ENCODE data around the gene ACSS2. TPM values are rescaled to one million over a fixed set of nuclear protein-coding genes. Genes with fewer than 3 reads are reported as not detected.

Gene ACSS2
- total RNA-seq, 1 donor from 2014 or later = 44.8 TPM

DNA sequence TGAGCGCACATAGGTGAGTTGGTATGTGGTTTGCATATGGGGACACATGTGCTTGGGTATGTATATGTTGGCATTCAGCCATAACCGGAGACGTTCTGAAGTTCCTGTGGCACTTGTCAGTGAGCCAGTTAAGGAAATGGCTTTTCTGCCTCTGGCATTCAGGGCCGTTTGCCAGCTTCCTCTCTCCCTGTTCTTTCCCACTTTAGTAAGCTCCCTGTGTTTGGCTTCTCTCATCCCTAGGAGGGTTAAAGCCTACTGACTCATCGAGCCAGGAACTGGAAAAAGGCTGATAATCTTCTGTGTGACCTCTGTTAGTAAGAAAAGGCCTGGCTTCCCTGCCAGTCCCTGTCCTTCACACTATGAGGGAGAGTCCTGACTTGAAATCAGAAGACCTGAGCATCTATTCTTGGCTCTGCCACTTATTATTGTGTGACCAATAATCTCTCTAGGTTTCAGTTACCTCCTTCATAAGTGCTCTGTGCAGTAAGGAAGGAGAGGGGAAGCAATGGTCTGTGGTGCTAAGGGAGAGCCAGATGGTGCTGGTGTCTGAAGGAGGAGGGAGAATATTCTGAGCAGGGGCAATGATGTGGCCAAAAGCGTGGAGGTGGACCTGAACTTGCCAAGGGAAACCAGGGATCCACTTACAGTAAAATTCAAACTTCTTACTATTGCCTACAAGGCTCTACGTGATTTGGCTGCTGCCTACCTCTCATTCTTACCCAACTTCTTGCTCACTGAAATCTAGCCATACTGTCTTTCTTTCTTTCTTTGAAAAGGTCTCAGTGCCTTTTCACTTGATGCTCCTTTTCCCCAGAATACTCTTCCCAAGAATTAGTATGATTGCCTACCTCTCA, 31.4 kb downstream of the ACSS2 start:
- peaks cover 25% of the 10 kb centered on the region for H3K36me3 Mint-ChIP-seq (ENCODE audit: low read depth)
- H3K4me3 Mint-ChIP-seq = no peak overlapping the region
- intact Hi-C loops (cut with micrococcal nuclease) = no loop called here
- no peaks in the 10 kb centered on the region for H3K27me3 Mint-ChIP-seq
- H3K27ac Mint-ChIP-seq = peak overlapping the region; percentile 76
- DNase-seq = no peak
- peaks cover 11% of the 10 kb centered on the region for H3K4me1 Mint-ChIP-seq
- H3K9me3 Mint-ChIP-seq = peaks cover 1% of the 10 kb centered on the region

DNA sequence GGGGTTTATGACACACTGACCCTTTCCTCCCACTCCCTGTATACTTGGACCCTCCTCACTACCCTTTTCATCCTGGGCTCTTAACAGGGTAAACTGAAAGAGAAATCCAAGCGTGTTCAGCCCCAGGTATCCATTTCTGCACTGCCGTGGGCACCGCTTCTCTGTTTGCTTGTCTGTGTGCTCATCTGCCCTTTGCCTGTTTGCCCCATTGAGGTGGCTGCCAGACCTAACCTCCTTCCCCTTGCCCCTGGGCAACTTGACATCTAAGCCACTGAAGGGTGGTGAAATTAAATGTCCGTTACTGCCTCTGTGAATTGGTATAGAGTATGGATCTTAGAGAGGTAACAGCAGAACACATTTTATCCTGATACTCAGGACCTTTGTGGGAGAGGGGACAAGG, 38.7 kb downstream of the ACSS2 start:
- Mint-ChIP-seq H3K36me3 (ENCODE audit: low read depth) (peaks cover 59% of the 10 kb centered on the region), H3K27me3 (no peaks in the 10 kb centered on the region), H3K27ac (peak overlapping the region; percentile 39), H3K4me3 (no peak overlapping the region), H3K4me1 (peaks cover 43% of the 10 kb centered on the region), H3K9me3 (peaks cover 6% of the 10 kb centered on the region)
- intact Hi-C loops (cut with micrococcal nuclease) = no loop called here
- no peak for DNase-seq

DNA sequence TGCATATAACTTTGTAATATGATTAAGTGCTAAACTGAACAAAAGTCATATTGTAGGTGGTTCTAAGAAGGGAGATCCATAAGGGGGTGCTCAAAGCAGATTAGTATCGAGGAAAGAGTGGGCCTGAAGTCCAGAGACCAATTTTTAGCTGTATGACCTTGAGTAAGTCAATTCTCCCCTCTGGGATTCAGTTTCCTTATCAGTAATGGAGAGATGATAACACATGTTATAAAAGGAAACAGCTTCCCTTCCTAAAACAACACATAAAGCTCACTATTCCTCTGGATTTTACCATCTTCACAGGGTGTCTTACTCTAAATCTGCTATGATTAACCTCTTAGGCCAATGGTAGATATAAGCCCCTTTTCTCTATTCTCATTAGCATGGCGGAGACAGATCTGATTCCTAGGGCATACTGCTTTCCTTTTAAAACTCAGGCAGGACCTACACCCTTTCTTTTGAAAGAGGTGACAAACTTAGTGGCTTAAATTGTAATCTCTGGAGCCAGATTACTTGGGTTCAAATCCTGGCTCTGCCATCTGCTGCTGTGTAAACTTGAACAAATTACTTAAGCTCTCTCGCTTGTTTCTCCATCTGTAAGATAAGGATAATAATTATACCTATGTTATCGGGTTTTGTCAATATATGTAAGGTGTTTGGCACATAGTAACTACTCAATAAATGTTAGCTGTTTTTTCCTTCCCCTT, 39.5 kb downstream of the ACSS2 start:
- no peak for DNase-seq
- H3K27me3 Mint-ChIP-seq = no peaks in the 10 kb centered on the region
- peak overlapping the region; percentile 65 for H3K27ac Mint-ChIP-seq
- intact Hi-C loops (cut with micrococcal nuclease) = no loop called here
- H3K9me3 Mint-ChIP-seq = peaks cover 8% of the 10 kb centered on the region
- no peak overlapping the region for H3K4me3 Mint-ChIP-seq
- H3K36me3 Mint-ChIP-seq (ENCODE audit: low read depth) = peaks cover 67% of the 10 kb centered on the region
- peaks cover 50% of the 10 kb centered on the region for H3K4me1 Mint-ChIP-seq

DNA sequence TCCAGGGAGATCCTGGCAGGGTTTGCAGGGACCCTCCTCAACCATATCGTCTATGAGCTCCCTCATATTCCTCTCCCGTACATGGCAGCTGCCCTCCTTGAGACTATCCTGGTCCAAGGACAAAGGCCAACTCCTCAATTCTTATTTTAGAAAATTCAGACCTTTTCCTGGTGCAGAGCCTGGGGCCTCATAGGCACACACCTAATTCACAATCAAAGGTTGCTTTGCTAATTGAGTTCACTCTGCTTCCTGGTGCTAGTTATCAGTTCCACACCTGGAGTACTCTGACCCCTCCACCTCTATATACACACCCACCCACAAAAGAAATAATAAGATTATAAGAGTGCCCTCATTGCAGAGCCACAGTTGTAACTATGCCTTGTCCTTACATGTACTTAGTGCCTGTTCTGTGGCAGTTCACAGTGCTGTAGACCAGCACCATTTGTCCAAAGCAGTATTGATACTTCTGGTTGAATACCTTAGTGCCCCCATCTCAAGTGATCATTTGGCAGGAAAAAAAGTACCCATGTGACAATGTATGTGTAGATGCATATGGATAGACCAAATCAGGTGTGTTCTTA, 40.5 kb downstream of the ACSS2 start:
- Mint-ChIP-seq H3K27me3 (no peaks in the 10 kb centered on the region), H3K4me3 (no peak overlapping the region), H3K36me3 (ENCODE audit: low read depth) (peaks cover 72% of the 10 kb centered on the region), H3K27ac (peak overlapping the region; percentile 15), H3K9me3 (peaks cover 8% of the 10 kb centered on the region), H3K4me1 (peaks cover 53% of the 10 kb centered on the region)
- intact Hi-C loops (cut with micrococcal nuclease) = no loop called here
- DNase-seq = no peak

DNA sequence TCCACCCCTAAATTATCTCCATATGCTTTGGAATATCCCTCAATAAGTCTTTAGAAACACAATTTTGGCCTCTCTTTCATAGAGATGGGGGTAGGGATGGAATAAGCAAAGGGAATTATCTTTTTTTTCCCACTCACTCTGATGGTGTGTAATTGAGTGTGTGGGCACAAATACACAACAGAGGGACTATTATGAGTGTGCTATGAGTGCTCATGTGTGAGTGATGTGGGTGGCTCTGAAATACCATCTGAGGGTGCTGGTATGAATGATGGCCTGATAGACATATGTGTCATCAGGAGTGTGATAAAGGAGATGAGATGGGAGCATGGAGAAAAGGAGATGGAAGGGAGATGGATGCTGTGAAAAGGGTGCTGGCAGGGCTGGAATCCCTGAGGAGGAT, 43.6 kb downstream of the ACSS2 start:
- intact Hi-C loops (cut with micrococcal nuclease) = no loop called here
- Mint-ChIP-seq H3K4me1 (peaks cover 49% of the 10 kb centered on the region), H3K36me3 (ENCODE audit: low read depth) (peaks cover 58% of the 10 kb centered on the region), H3K27ac (peak overlapping the region; percentile 6), H3K27me3 (no peaks in the 10 kb centered on the region), H3K4me3 (no peak overlapping the region), H3K9me3 (peaks cover 4% of the 10 kb centered on the region)
- DNase-seq = no peak

DNA sequence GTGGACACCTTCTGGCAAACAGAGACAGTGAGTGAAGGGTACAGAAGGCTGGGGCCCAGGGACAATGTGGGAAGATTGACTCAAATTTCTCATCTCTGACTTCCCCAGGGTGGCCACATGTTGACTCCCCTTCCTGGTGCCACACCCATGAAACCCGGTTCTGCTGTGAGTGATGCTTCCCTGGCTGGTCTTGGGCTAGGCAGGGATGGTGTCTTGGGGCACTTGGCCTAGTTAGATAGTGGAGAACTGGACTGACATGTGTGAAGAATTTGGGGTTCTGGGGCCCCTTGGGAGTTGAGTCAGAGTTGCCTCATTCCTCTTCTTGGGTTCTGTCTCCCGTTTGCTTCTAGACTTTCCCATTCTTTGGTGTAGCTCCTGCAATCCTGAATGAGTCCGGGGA, 45.0 kb downstream of the ACSS2 start:
- Mint-ChIP-seq H3K4me3 (no peak overlapping the region), H3K27me3 (no peaks in the 10 kb centered on the region), H3K36me3 (ENCODE audit: low read depth) (peaks cover 58% of the 10 kb centered on the region), H3K27ac (no peak overlapping the region), H3K9me3 (peaks cover 4% of the 10 kb centered on the region), H3K4me1 (peaks cover 47% of the 10 kb centered on the region)
- intact Hi-C loops (cut with micrococcal nuclease) = no loop called here
- DNase-seq = no peak

DNA sequence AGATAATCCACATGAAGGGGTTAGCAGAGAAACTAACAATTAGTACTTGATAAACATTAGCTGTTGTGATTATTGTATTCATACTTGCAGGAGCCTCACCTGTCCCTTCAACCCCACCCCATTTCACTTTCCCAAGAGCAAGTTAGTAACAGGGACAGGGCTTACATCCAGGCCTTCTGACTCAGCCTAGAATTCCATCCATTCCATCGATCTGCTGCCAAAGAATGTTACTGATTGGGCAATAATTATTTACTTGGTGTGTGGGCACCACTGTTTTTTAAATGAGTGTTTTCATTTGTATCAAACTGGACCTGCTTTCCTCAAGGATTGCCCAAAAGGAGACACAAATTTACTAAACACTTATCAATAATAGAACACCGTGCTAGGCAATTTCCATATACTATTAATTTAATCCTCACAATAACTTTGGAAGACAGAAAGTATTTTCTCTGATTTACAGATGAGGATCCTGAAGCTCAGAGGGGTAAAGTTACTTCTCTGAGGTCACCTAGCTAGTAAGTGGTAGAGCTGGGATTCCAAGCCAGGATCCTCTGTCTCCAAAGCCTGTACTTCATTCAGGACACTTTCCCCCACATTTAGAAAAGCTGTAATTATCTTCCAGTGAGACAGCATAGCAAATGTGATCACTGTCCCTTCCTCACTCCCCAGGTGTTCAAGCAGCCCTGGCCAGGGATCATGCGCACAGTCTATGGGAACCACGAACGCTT, 46.4 kb downstream of the ACSS2 start:
- no peaks in the 10 kb centered on the region for H3K27me3 Mint-ChIP-seq
- H3K4me1 Mint-ChIP-seq = peaks cover 38% of the 10 kb centered on the region
- H3K4me3 Mint-ChIP-seq = no peak overlapping the region
- DNase-seq = no peak
- intact Hi-C loops (cut with micrococcal nuclease) = no loop called here
- H3K36me3 Mint-ChIP-seq (ENCODE audit: low read depth) = peaks cover 59% of the 10 kb centered on the region
- peaks cover 4% of the 10 kb centered on the region for H3K9me3 Mint-ChIP-seq
- no peak overlapping the region for H3K27ac Mint-ChIP-seq

DNA sequence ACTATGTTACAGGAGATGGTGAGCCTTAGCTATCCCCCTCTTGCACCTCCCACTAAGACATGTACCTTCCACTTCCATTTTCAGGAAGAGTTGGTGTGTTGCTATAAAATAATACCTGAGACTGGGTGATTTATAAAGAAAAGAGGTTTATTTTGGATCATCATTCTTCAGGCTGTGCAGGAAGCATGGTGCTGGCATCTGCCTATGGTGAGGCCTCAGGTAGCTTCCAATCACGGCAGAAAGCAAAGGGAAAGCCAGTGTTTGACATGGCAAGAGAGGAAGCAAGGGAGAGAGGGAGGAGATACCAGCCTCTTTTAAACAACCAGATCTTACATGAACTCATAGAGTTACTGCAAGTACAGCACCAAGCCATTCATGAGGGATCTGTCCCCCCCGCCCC, 47.0 kb downstream of the ACSS2 start:
- intact Hi-C loops (cut with micrococcal nuclease) = no loop called here
- Mint-ChIP-seq H3K27ac (no peak overlapping the region), H3K9me3 (peaks cover 4% of the 10 kb centered on the region), H3K36me3 (ENCODE audit: low read depth) (peaks cover 60% of the 10 kb centered on the region), H3K27me3 (no peaks in the 10 kb centered on the region), H3K4me3 (no peak overlapping the region), H3K4me1 (peaks cover 32% of the 10 kb centered on the region)
- DNase-seq = no peak

DNA sequence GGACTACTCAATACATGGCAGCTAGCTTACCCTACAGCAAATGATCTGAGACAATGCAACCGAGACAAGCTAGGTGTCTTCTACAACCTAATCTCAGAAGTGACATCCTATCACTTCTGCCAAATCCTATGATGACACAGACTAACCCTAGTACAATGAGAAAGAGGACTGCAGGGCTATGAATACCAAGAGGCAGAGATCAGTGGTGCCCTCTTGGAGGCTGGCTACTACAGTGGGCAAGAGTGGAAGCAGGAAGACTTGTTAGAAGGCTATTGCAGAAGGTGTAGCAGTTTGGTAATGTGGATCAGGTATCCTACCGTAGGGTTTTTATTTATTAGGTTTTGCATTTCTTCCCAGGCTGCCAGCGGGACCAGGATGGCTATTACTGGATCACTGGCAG, 48.9 kb downstream of the ACSS2 start:
- Mint-ChIP-seq H3K9me3 (no peaks in the 10 kb centered on the region), H3K4me3 (no peak overlapping the region), H3K27me3 (no peaks in the 10 kb centered on the region), H3K4me1 (peaks cover 16% of the 10 kb centered on the region), H3K36me3 (ENCODE audit: low read depth) (peaks cover 58% of the 10 kb centered on the region), H3K27ac (peak overlapping the region; percentile 1)
- DNase-seq = no peak
- intact Hi-C loops (cut with micrococcal nuclease) = no loop called here

DNA sequence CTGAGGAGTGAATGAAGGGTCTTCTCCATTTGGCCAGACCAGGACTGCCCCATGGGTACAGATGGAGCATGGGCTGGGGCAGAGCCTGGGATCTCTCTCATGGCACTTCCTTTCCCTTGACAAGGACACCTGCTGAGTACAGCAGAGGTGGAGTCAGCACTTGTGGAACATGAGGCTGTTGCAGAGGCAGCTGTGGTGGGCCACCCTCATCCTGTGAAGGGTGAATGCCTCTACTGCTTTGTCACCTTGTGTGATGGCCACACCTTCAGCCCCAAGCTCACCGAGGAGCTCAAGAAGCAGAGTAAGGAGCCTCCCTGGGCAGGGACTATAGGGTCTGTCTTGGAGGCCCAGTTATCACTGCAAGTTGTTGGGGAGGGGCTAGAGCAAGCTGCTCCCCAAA, 49.6 kb downstream of the ACSS2 start:
- H3K27me3 Mint-ChIP-seq = no peaks in the 10 kb centered on the region
- peaks cover 11% of the 10 kb centered on the region for H3K4me1 Mint-ChIP-seq
- DNase-seq = no peak
- intact Hi-C loops (cut with micrococcal nuclease) = no loop called here
- no peak overlapping the region for H3K4me3 Mint-ChIP-seq
- H3K9me3 Mint-ChIP-seq = no peaks in the 10 kb centered on the region
- no peak overlapping the region for H3K27ac Mint-ChIP-seq
- H3K36me3 Mint-ChIP-seq (ENCODE audit: low read depth) = peaks cover 58% of the 10 kb centered on the region

DNA sequence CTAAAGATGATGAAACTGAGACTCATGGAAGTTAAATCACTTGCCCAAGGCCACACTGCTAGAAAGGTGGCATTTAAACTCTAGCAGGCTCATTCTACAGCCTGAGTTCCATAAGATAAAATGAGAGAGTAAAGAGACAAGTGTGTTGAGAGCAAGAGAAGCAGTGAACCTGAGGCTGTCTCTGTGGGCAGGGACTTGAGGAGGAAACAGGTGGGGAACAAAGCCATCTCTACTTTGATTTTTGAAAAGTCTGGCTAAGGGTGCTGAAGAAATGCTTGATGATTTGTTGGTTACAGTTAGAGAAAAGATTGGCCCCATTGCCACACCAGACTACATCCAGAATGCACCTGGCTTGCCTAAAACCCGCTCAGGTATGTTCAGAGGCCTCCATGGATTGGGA, 50.2 kb downstream of the ACSS2 start:
- Mint-ChIP-seq H3K9me3 (no peaks in the 10 kb centered on the region), H3K27me3 (no peaks in the 10 kb centered on the region), H3K4me3 (no peak overlapping the region), H3K36me3 (ENCODE audit: low read depth) (peaks cover 53% of the 10 kb centered on the region), H3K27ac (peak overlapping the region; percentile 5), H3K4me1 (peaks cover 9% of the 10 kb centered on the region)
- DNase-seq = no peak
- intact Hi-C loops (cut with micrococcal nuclease) = no loop called here

DNA sequence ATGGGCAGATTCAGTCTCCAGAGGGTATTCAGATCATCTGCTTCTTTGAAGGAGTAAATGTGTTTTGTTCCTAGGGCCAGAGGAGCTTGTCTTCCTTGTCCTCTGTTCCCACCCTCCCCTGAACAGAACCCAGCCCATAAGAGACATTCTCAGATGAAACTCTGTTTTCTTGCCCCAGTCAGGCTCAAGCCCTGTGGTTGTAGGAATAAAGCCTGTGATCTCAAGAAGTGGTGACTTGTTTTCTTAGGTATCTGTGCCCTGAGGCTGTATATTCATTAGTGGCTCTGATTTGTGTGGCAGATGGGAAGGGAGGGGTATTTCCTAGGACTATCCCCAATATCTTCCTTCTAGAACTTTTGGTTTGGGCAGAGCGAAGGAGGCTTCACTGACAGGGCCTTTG, 51.3 kb downstream of the ACSS2 start:
- no peak overlapping the region for H3K4me3 Mint-ChIP-seq
- DNase-seq = no peak
- no peaks in the 10 kb centered on the region for H3K9me3 Mint-ChIP-seq
- H3K4me1 Mint-ChIP-seq = peaks cover 8% of the 10 kb centered on the region
- peaks cover 57% of the 10 kb centered on the region for H3K36me3 Mint-ChIP-seq (ENCODE audit: low read depth)
- intact Hi-C loops (cut with micrococcal nuclease) = no loop called here
- H3K27me3 Mint-ChIP-seq = no peaks in the 10 kb centered on the region
- no peak overlapping the region for H3K27ac Mint-ChIP-seq

DNA sequence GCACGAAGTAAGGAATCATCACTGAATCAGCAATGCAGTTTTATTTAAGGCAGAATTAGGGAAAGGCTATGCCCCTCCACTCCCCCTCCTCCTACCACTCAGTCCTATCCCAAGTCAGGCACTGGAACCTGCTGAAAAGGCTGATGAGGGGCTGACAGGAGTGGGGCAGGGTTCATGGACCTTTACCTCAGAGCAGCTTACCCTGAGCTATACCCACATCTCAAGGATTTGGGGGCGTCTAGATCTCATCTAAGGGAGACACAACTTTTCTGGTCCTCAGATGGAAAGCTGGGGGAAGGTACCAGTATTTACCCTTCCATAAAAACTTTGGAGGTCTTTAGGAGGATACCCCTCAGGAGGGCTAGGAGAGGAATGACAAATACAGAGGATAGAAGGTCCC, 52.0 kb downstream of the ACSS2 start:
- Mint-ChIP-seq H3K9me3 (no peaks in the 10 kb centered on the region), H3K36me3 (ENCODE audit: low read depth) (peaks cover 64% of the 10 kb centered on the region), H3K27me3 (no peaks in the 10 kb centered on the region), H3K27ac (no peak overlapping the region), H3K4me3 (no peak overlapping the region), H3K4me1 (peaks cover 8% of the 10 kb centered on the region)
- DNase-seq = no peak
- intact Hi-C loops (cut with micrococcal nuclease) = no loop called here

DNA sequence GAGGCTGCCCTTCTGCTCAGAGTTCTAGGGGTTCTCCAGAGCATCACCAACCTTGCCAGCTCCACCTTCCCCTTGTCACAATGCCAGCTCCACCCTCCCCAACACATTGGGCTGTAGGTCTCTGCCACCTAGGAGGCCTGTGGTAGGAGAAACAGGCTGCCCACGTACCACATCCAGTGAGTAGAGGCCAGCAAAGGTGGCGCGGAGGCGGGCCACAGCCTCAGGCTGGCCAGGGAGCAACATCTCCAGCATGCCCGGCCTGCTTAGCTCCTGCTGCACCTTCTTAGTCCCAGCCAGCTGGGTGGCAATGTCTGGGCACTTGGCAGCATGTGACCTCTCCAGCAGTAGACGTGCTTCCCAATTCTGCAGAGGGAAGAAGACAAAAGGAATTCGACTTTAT, 55.4 kb downstream of the ACSS2 start:
- Mint-ChIP-seq H3K27ac (no peak overlapping the region), H3K36me3 (ENCODE audit: low read depth) (peaks cover 64% of the 10 kb centered on the region)
- intact Hi-C loops (cut with micrococcal nuclease) = no loop called here

More for the DNA sequence above, 55.4 kb downstream of the ACSS2 start:
- Mint-ChIP-seq H3K4me3 (no peak overlapping the region), H3K9me3 (no peaks in the 10 kb centered on the region), H3K27me3 (no peaks in the 10 kb centered on the region), H3K4me1 (no peaks in the 10 kb centered on the region)
- DNase-seq = no peak
